ENCODE results near the gene HCN3. TPM values are rescaled to one million over a fixed set of nuclear protein-coding genes. Genes with fewer than 3 reads are reported as not detected.

The HCN3 gene
- polyA plus RNA-seq, 1 donor from 2014 or later: 53.2 TPM

GRCh38 chr1:155261852-155262673, 15.2 kb upstream of the HCN3 start, which contains the start of gene SCAMP3:
TSS of gene SCAMP3 (minus strand) at chr1:155262360. CDS start at chr1:155262151, 209 bp downstream.
- Histone ChIP-seq H3K9me3 (ENCODE audit: low read length) (no peaks in the 10 kb centered on the region), H3K4me2 (ENCODE audit: low read length) (peak within 1 kb of the TSS; percentile 98), H3K27ac (ENCODE audit: low read length) (peak within 1 kb of the TSS; percentile 71), H3K27me3 (ENCODE audit: insufficient read depth, low read depth, low read length) (no peaks in the 10 kb centered on the region), H3K9ac (ENCODE audit: low read length) (peak within 1 kb of the TSS; percentile 80), H4K20me1 (ENCODE audit: insufficient read depth) (no peaks in the 10 kb centered on the region), H3K79me2 (replicated peaks; ENCODE audit: insufficient read depth, low read length) (peaks cover 16% of the 10 kb centered on the region), H2AFZ (ENCODE audit: low read depth, low read length) (peak within 1 kb of the TSS; percentile 63), H3F3A (ENCODE audit: insufficient read depth, low read length, poor library complexity, severe bottlenecking) (peaks cover 4% of the 10 kb centered on the region), H3K9me2 (ENCODE audit: insufficient read depth, low read length) (no peaks in the 10 kb centered on the region), H3K36me3 (ENCODE audit: insufficient read depth, low read length) (no peaks in the 10 kb centered on the region), H3K4me3 (ENCODE audit: low read length) (peak within 1 kb of the TSS; percentile 91)
- TF ChIP-seq POLR2AphosphoS5 (IDR thresholded peaks at IDR 0.05): no peak
- no peak for TF ChIP-seq EZH2 (IDR thresholded peaks at IDR 0.05; ENCODE audit: borderline replicate concordance, insufficient read depth, low read length, poor library complexity, severe bottlenecking)
- peak; percentile 12 for TF ChIP-seq REST (IDR thresholded peaks at IDR 0.05; ENCODE audit: borderline replicate concordance)
- TF ChIP-seq TAF1 (IDR thresholded peaks at IDR 0.05; ENCODE audit: low read depth): no peak
- TF ChIP-seq RAD21 (conservative IDR thresholded peaks at IDR 0.05): peak; percentile 15
- peak; percentile 35 for TF ChIP-seq SMC3 (conservative IDR thresholded peaks at IDR 0.05; ENCODE audit: poor library complexity)
- TF ChIP-seq MXI1 (conservative IDR thresholded peaks at IDR 0.05; ENCODE audit: poor library complexity, severe bottlenecking): peak; percentile 85
- no peak for TF ChIP-seq CTCF (IDR thresholded peaks at IDR 0.05; ENCODE audit: poor library complexity, severe bottlenecking)
- TF ChIP-seq EP300 (conservative IDR thresholded peaks at IDR 0.05; ENCODE audit: poor library complexity, severe bottlenecking): no peak

GRCh38 chr1:155263067-155263466, 14.2 kb upstream of the HCN3 start:
- Histone ChIP-seq H4K20me1 (ENCODE audit: insufficient read depth) (no peaks in the 10 kb centered on the region), H3K27ac (ENCODE audit: low read length) (no peak overlapping the region), H3K9me2 (ENCODE audit: insufficient read depth, low read length) (no peaks in the 10 kb centered on the region), H3K4me3 (ENCODE audit: low read length) (no peak overlapping the region), H3K27me3 (ENCODE audit: insufficient read depth, low read depth, low read length) (no peaks in the 10 kb centered on the region), H3K36me3 (ENCODE audit: insufficient read depth, low read length) (no peaks in the 10 kb centered on the region), H3K4me2 (ENCODE audit: low read length) (no peak overlapping the region), H3K9ac (ENCODE audit: low read length) (no peak overlapping the region), H2AFZ (ENCODE audit: low read depth, low read length) (no peak overlapping the region), H3K9me3 (ENCODE audit: low read length) (no peaks in the 10 kb centered on the region), H3F3A (ENCODE audit: insufficient read depth, low read length, poor library complexity, severe bottlenecking) (peaks cover 4% of the 10 kb centered on the region), H3K79me2 (replicated peaks; ENCODE audit: insufficient read depth, low read length) (peaks cover 16% of the 10 kb centered on the region)
- TF ChIP-seq CTCF (IDR thresholded peaks at IDR 0.05; ENCODE audit: poor library complexity, severe bottlenecking): no peak
